Muscle of arm (tissue), 14 donors: ENCODE measurements around the gene IL22RA2. TPM values are rescaled to one million over a fixed set of nuclear protein-coding genes. Genes with fewer than 3 reads are reported as not detected.
"Not testable (repeated sequence)": the region's sequence is repeated elsewhere in the genome, so short reads cannot be mapped to it uniquely, and the experiment has no call there.

ENCODE experiments used
- DNase-seq: peaks from one replicate; pipeline ENCODE4 v3.0.0-alpha.2; 2013
- long read RNA-seq, 11 donors: transcript quantifications; one replicate each; lab custom pipeline, GENCODE V29; 2026
- polyA plus RNA-seq, 12 donors: library from polyadenylated mRNA; unstranded; fragments of 120-200 nt; gene quantifications; one replicate each; pipeline ENCODE4 v1.2.1, GENCODE V29; 2013; ENCODE audit not compliant: insufficient read length in 12 of 12

The IL22RA2 gene
- 1 to 10 TPM in 1 of 12 donors, under 1 TPM in 2, not detected in 9; 0.37 to 1.3 (median 0.39) TPM for polyA plus RNA-seq
- long read RNA-seq, donor 1, result 0 reads
- long read RNA-seq, donor 2, result 0 reads
- long read RNA-seq, donor 3, result 0 reads
- long read RNA-seq, donor 4, result 0 reads
- long read RNA-seq, donor 5, result 0 reads
- long read RNA-seq, donor 6, result 0 reads
- long read RNA-seq, donor 7, result 0 reads
- long read RNA-seq, donor 8, result 0 reads
- long read RNA-seq, donor 9, result 0 reads
- long read RNA-seq, donor 10, result 0 reads
- long read RNA-seq, donor 11, result 0 reads

GRCh38 chr6:137173501-137173900 lies at the start of gene IL22RA2:
TSS of gene IL22RA2 (minus strand) at chr6:137173644. CDS start at chr6:137161749, 11,895 bp downstream.
- no peak for DNase-seq

GRCh38 chr6:137222381-137222780 lies 48.9 kb upstream of the IL22RA2 start:
- peak; percentile 51 for DNase-seq

GRCh38 chr6:137219664-137220252 lies 46.3 kb upstream of the IL22RA2 start:
- DNase-seq, result no peak

GRCh38 chr6:137218917-137219663 lies 45.6 kb upstream of the IL22RA2 start, which contains the start of gene IFNGR1:
TSS of gene IFNGR1 (minus strand) at chr6:137219385. CDS start at chr6:137219327, 58 bp downstream.
- DNase-seq, result peak; percentile 95

- DNase-seq, result peak; percentile 57
Observed at GRCh38 chr6:137218473-137218916, 45.1 kb upstream of the IL22RA2 start.

GRCh38 chr6:137217801-137218472 lies 44.5 kb upstream of the IL22RA2 start:
- DNase-seq, result no peak

- DNase-seq, result no peak
Observed at GRCh38 chr6:137216875-137217553, 43.6 kb upstream of the IL22RA2 start.

GRCh38 chr6:137216106-137216505 lies 42.7 kb upstream of the IL22RA2 start:
- DNase-seq, result no peak

GRCh38 chr6:137215630-137216029 lies 42.2 kb upstream of the IL22RA2 start:
- DNase-seq, result not testable (repeated sequence)

GRCh38 chr6:137214931-137215330 lies 41.5 kb upstream of the IL22RA2 start:
- no peak for DNase-seq

GRCh38 chr6:137213813-137214212 lies 40.4 kb upstream of the IL22RA2 start:
- no peak for DNase-seq

GRCh38 chr6:137213331-137213740 lies 39.9 kb upstream of the IL22RA2 start:
- no peak for DNase-seq

GRCh38 chr6:137211910-137212309 lies 38.5 kb upstream of the IL22RA2 start:
- no peak for DNase-seq

- no peak for DNase-seq
Observed at GRCh38 chr6:137210903-137211302, 37.5 kb upstream of the IL22RA2 start.

- no peak for DNase-seq
Observed at GRCh38 chr6:137208279-137208678, 34.8 kb upstream of the IL22RA2 start.

GRCh38 chr6:137207457-137207856 lies 34.0 kb upstream of the IL22RA2 start:
- DNase-seq, result not testable (repeated sequence)

- DNase-seq, result no peak
Observed at GRCh38 chr6:137206577-137206976, 33.1 kb upstream of the IL22RA2 start.

- DNase-seq, result no peak
Observed at GRCh38 chr6:137203256-137203655, 29.8 kb upstream of the IL22RA2 start.

GRCh38 chr6:137202078-137202477 lies 28.6 kb upstream of the IL22RA2 start:
- DNase-seq, result no peak

GRCh38 chr6:137201006-137201405 lies 27.6 kb upstream of the IL22RA2 start:
- no peak for DNase-seq

- DNase-seq, result no peak
Observed at GRCh38 chr6:137200288-137200687, 26.8 kb upstream of the IL22RA2 start.
